GM20000 (cell line): ENCODE measurements around the gene CACNA1H.
"Not testable (repeated sequence)": the region's sequence is repeated elsewhere in the genome, so short reads cannot be mapped to it uniquely, and the experiment has no call there.

Experiments
- DNase-seq: peaks from one replicate; pipeline ENCODE4 v3.0.0; 2012; ENCODE audit warnings: low spot score
- CTCF ChIP-seq: IDR thresholded peaks from 2 replicates; pipeline ENCODE4 v1.5.1; 2012; ENCODE audit warnings: mild to moderate bottlenecking, control low read depth; ENCODE audit errors: extremely low read depth, missing control alignments

CACNA1H gene

GRCh38 chr16:1222553-1223354 is 69.8 kb downstream of the CACNA1H start:
- no peak for DNase-seq
- no peak for TF ChIP-seq CTCF

- no peak for DNase-seq
- no peak for TF ChIP-seq CTCF
Measured at GRCh38 chr16:1223355-1224214, 70.7 kb downstream of the CACNA1H start.

- no peak for DNase-seq
- TF ChIP-seq CTCF = no peak
Measured at GRCh38 chr16:1224558-1224957, 71.7 kb downstream of the CACNA1H start.

- no peak for DNase-seq
- no peak for TF ChIP-seq CTCF
Measured at GRCh38 chr16:1225051-1225451, 72.1 kb downstream of the CACNA1H start, which contains the start of gene TPSG1. Gene TPSG1, minus strand, starts transcription at chr16:1225268. Its CDS starts 16 bp downstream, at chr16:1225252.

GRCh38 chr16:1225728-1226311 is 72.9 kb downstream of the CACNA1H start:
- not testable (repeated sequence) for DNase-seq

- DNase-seq = not testable (repeated sequence)
Measured at GRCh38 chr16:1226692-1227091, 73.8 kb downstream of the CACNA1H start.

- DNase-seq = not testable (repeated sequence)
Measured at GRCh38 chr16:1228227-1228626, 75.3 kb downstream of the CACNA1H start.

- not testable (repeated sequence) for DNase-seq
Measured at GRCh38 chr16:1229476-1229875, 76.6 kb downstream of the CACNA1H start.

- DNase-seq = not testable (repeated sequence)
Measured at GRCh38 chr16:1230084-1230470, 77.2 kb downstream of the CACNA1H start, which contains the start of gene TPSB2. Gene TPSB2, minus strand, starts transcription at chr16:1230184. Its CDS starts 233 bp downstream, at chr16:1229951.

GRCh38 chr16:1230471-1231212 is 77.7 kb downstream of the CACNA1H start:
- DNase-seq = not testable (repeated sequence)

GRCh38 chr16:1231301-1231700 is 78.4 kb downstream of the CACNA1H start:
- not testable (repeated sequence) for DNase-seq

- not testable (repeated sequence) for DNase-seq
Measured at GRCh38 chr16:1232049-1232748, 79.3 kb downstream of the CACNA1H start.

GRCh38 chr16:1236659-1237058 is 83.8 kb downstream of the CACNA1H start:
- not testable (repeated sequence) for DNase-seq
